ENCODE results near the gene ZNF519.
"Not testable (repeated sequence)": the region's sequence is repeated elsewhere in the genome, so short reads cannot be mapped to it uniquely, and the experiment has no call there.

ZNF519 gene

GRCh38 chr18:14147935-14148865 is 16.0 kb upstream of the ZNF519 start:
- DNase-seq (ENCODE audit: low read depth): not testable (repeated sequence)

- not testable (repeated sequence) for DNase-seq (ENCODE audit: low read depth)
Observed at GRCh38 chr18:14146771-14147170, 14.5 kb upstream of the ZNF519 start.

- DNase-seq (ENCODE audit: low read depth): not testable (repeated sequence)
Observed at GRCh38 chr18:14145581-14146338, 13.5 kb upstream of the ZNF519 start.

GRCh38 chr18:14145021-14145420 is 12.8 kb upstream of the ZNF519 start:
- not testable (repeated sequence) for DNase-seq (ENCODE audit: low read depth)

- DNase-seq (ENCODE audit: low read depth): no peak
Observed at GRCh38 chr18:14144628-14144895, 12.3 kb upstream of the ZNF519 start.

- DNase-seq (ENCODE audit: low read depth): not testable (repeated sequence)
Observed at GRCh38 chr18:14143871-14144627, 11.8 kb upstream of the ZNF519 start.

- DNase-seq (ENCODE audit: low read depth): not testable (repeated sequence)
Observed at GRCh38 chr18:14143396-14143795, 11.2 kb upstream of the ZNF519 start.

GRCh38 chr18:14142177-14142576 is 9.9 kb upstream of the ZNF519 start:
- DNase-seq (ENCODE audit: low read depth): not testable (repeated sequence)

- not testable (repeated sequence) for DNase-seq (ENCODE audit: low read depth)
Observed at GRCh38 chr18:14139583-14139982, 7.3 kb upstream of the ZNF519 start.

GRCh38 chr18:14137971-14138370 is 5.7 kb upstream of the ZNF519 start:
- DNase-seq (ENCODE audit: low read depth): not testable (repeated sequence)

GRCh38 chr18:14131696-14132270 is 452 bp downstream of the ZNF519 start:
- not testable (repeated sequence) for DNase-seq (ENCODE audit: low read depth)

GRCh38 chr18:14130804-14131203 is 1.4 kb downstream of the ZNF519 start:
- not testable (repeated sequence) for DNase-seq (ENCODE audit: low read depth)

GRCh38 chr18:14124689-14125088 is 7.5 kb downstream of the ZNF519 start:
- DNase-seq (ENCODE audit: low read depth): no peak

GRCh38 chr18:14122097-14122496 is 10.1 kb downstream of the ZNF519 start:
- no peak for DNase-seq (ENCODE audit: low read depth)

- DNase-seq (ENCODE audit: low read depth): no peak
Observed at GRCh38 chr18:14120926-14121325, 11.3 kb downstream of the ZNF519 start.

GRCh38 chr18:14117606-14118005 is 14.6 kb downstream of the ZNF519 start:
- DNase-seq (ENCODE audit: low read depth): no peak

GRCh38 chr18:14106906-14107305 is 25.3 kb downstream of the ZNF519 start:
- DNase-seq (ENCODE audit: low read depth): no peak

- DNase-seq (ENCODE audit: low read depth): no peak
Observed at GRCh38 chr18:14104906-14105748, 27.1 kb downstream of the ZNF519 start.

GRCh38 chr18:14104201-14104600 is 28.0 kb downstream of the ZNF519 start:
- no peak for DNase-seq (ENCODE audit: low read depth)

- no peak for DNase-seq (ENCODE audit: low read depth)
Observed at GRCh38 chr18:14100503-14101286, 31.5 kb downstream of the ZNF519 start.

Data from T follicular helper cell (primary cell).